HCT116 (cell line): ENCODE measurements around the gene FHOD3. TPM values are rescaled to one million over a fixed set of nuclear protein-coding genes. Genes with fewer than 3 reads are reported as not detected.

Experiments used
- ATAC-seq: fragments of 200-7000 bp; cut with Tn5 transposase; 2 replicates; pipeline ENCODE4 v1.9.1; 2020; ENCODE audit warnings: mild to moderate bottlenecking, moderate library complexity
- BruUV-seq: library from RNA; stranded (reverse); fragments of 400-500 nt; replicated peaks from 2 replicates; lab custom pipeline; 2021; lab: Mats Ljungman, UMichigan
- CTCF ChIA-PET: fragments of 300-600 bp; sonication (Branson Sonifier 250); formaldehyde crosslinking; loops from one replicate; lab custom pipeline; 2021; ENCODE audit warnings: antibody characterized with exemption; lab: Charles Lee
- POLR2A ChIA-PET: fragments of 300-600, 350-600 bp; sonication (Branson Sonifier 250); formaldehyde crosslinking; loops from one replicate; lab custom pipeline; 2021; ENCODE audit warnings: antibody characterized with exemption; lab: Charles Lee
- RAD21 ChIA-PET, 2 experiments: fragments of 300-600 bp; sonication (Branson Sonifier 250); formaldehyde crosslinking; loops; one replicate each; lab custom pipeline; 2023; ENCODE audit warnings: low total read pairs in 2 of 2; ENCODE audit not compliant: uncharacterized antibody in 2 of 2, unreplicated experiment in 2 of 2, low non-redundant PET in 1 of 2; lab: Charles Lee
- DNase-seq: peaks from one replicate; pipeline ENCODE4 v3.0.0-alpha.2; 2010; ENCODE audit warnings: low read depth, low spot score
- H2AFZ ChIP-seq: fragments of 200-600 bp; shearing (Covaris generic), sonication (generic); 2 replicates; pipeline ENCODE4 v1.6.1; 2017; ENCODE audit warnings: low read depth, mixed run types, mixed read lengths, antibody characterized with exemption, low read length; ENCODE audit not compliant: poor library complexity, severe bottlenecking
- H3K27ac ChIP-seq: 2 replicates; pipeline ENCODE4 v1.5.1; 2012; ENCODE audit warnings: low read depth, low read length
- H3K27me3 ChIP-seq: fragments of 200-600 bp; sonication (generic); 2 replicates; pipeline ENCODE4 v1.6.1; 2016; ENCODE audit warnings: mixed run types, low read length, mixed read lengths; ENCODE audit not compliant: insufficient read depth
- H3K36me3 ChIP-seq, 2 experiments: fragments of 200-500 bp in 1 of 2; fragments of 200-600 bp in 1 of 2; sonication (Bioruptor generic) in 1 of 2; sonication (generic) in 1 of 2; 2 replicates each; pipeline versions ENCODE4 v1.5.1 to v1.6.1; 2014 to 2016; ENCODE audit warnings: low read length in 2 of 2, inconsistent platforms in 1 of 2, mixed read lengths in 1 of 2, mixed run types in 1 of 2; ENCODE audit not compliant: insufficient read depth in 2 of 2, control insufficient read depth in 1 of 2
- H3K4me1 ChIP-seq, 2 experiments: fragments of 200-600 bp in 1 of 2; sonication (generic) in 1 of 2; 2 replicates each; pipeline versions ENCODE4 v1.5.1 to v1.6.1; 2012 to 2017; ENCODE audit warnings: low read length in 2 of 2, inconsistent platforms in 1 of 2, mild to moderate bottlenecking in 1 of 2, mixed read lengths in 1 of 2, mixed run types in 1 of 2, moderate library complexity in 1 of 2; ENCODE audit not compliant: insufficient read depth in 2 of 2, control insufficient read depth in 1 of 2
- H3K4me2 ChIP-seq: fragments of 200-600 bp; sonication (generic); 2 replicates; pipeline ENCODE4 v1.6.1; 2017; ENCODE audit warnings: mixed run types, low read length, mixed read lengths
- H3K4me3 ChIP-seq, 2 experiments: fragments of 200-600 bp in 1 of 2; sonication (generic) in 1 of 2; replicated peaks in 1 of 2; 2 replicates each; pipeline ENCODE4 v1.5.1; 2011 to 2016; ENCODE audit warnings: low read length in 2 of 2, control low read depth in 1 of 2, low read depth in 1 of 2, mild to moderate bottlenecking in 1 of 2, mixed read lengths in 1 of 2, mixed run types in 1 of 2
- H3K79me2 ChIP-seq: fragments of 200-600 bp; sonication (generic); 2 replicates; pipeline ENCODE4 v1.6.1; 2017; ENCODE audit warnings: mild to moderate bottlenecking, mixed run types, low read length, moderate library complexity, mixed read lengths; ENCODE audit not compliant: insufficient read depth
- H3K9ac ChIP-seq: fragments of 200-600 bp; sonication (generic); 2 replicates; pipeline ENCODE4 v1.6.1; 2016; ENCODE audit warnings: low read length, mixed read lengths
- H3K9me2 ChIP-seq: fragments of 200-600 bp; sonication (generic), shearing (Covaris generic); 2 replicates; pipeline ENCODE4 v1.6.1; 2017; ENCODE audit warnings: mixed run types, mild to moderate bottlenecking, moderate library complexity; ENCODE audit not compliant: insufficient read depth
- H3K9me3 ChIP-seq, 2 experiments: fragments of 200-500 bp in 1 of 2; fragments of 200-600 bp in 1 of 2; sonication (Bioruptor generic) in 1 of 2; sonication (generic) in 1 of 2; 2 replicates each; pipeline ENCODE4 v1.6.1; 2014 to 2017; ENCODE audit warnings: low read length in 2 of 2, mixed read lengths in 2 of 2, inconsistent platforms in 1 of 2, low read depth in 1 of 2, mild to moderate bottlenecking in 1 of 2, mixed run types in 1 of 2, moderate library complexity in 1 of 2; ENCODE audit not compliant: control insufficient read depth in 1 of 2, insufficient read depth in 1 of 2
- H4K20me1 ChIP-seq: fragments of 200-600 bp; sonication (generic), shearing (Covaris generic); 2 replicates; pipeline ENCODE4 v1.6.1; 2017; ENCODE audit warnings: mixed run types, mild to moderate bottlenecking, moderate library complexity; ENCODE audit not compliant: insufficient read depth
- CBX3 ChIP-seq: IDR thresholded peaks from 2 replicates; pipeline ENCODE4 v1.6.1; 2012; ENCODE audit warnings: low read depth
- CTCF ChIP-seq, 3 experiments: fragments of 200-600 bp in 1 of 3; sonication (generic) in 1 of 3; IDR thresholded peaks in 2 of 3; conservative IDR thresholded peaks in 1 of 3; 2 replicates each; pipeline ENCODE4 v1.5.1; 2012 to 2017; ENCODE audit warnings: low read depth in 2 of 3, low read length in 2 of 3, antibody characterized with exemption in 1 of 3, borderline replicate concordance in 1 of 3, control low read depth in 1 of 3, mild to moderate bottlenecking in 1 of 3, mixed read lengths in 1 of 3, mixed run types in 1 of 3, moderate library complexity in 1 of 3; ENCODE audit not compliant: insufficient read depth in 1 of 3
- EGR1 ChIP-seq: IDR thresholded peaks from 2 replicates; pipeline ENCODE4 v1.6.1; 2012; ENCODE audit warnings: low read depth
- EZH2 ChIP-seq: fragments of 200-600 bp; sonication (generic); IDR thresholded peaks from 2 replicates; pipeline ENCODE4 v1.6.1; 2017; ENCODE audit warnings: antibody characterized with exemption, mixed run types
- FOSL1 ChIP-seq: IDR thresholded peaks from 2 replicates; pipeline ENCODE4 v1.6.1; 2012; ENCODE audit warnings: low read depth
- JUND ChIP-seq: IDR thresholded peaks from 2 replicates; pipeline ENCODE4 v1.6.1; 2012
- POLR2AphosphoS5 ChIP-seq: IDR thresholded peaks from 2 replicates; pipeline ENCODE4 v1.6.1; 2011; ENCODE audit warnings: mild to moderate bottlenecking, low read depth, low read length, moderate library complexity
- SRF ChIP-seq: IDR thresholded peaks from 2 replicates; pipeline ENCODE4 v1.6.1; 2012; ENCODE audit warnings: low read depth
- YY1 ChIP-seq: IDR thresholded peaks from 2 replicates; pipeline ENCODE4 v1.6.1; 2011; ENCODE audit warnings: low read length, low read depth, moderate library complexity, mild to moderate bottlenecking; ENCODE audit not compliant: insufficient replicate concordance; ENCODE audit errors: extremely low read depth
- ZNF274 ChIP-seq: fragments of 200-500 bp; sonication (Bioruptor generic); IDR thresholded peaks from 2 replicates; pipeline ENCODE4 v1.6.1; 2014; ENCODE audit warnings: mild to moderate bottlenecking, low read depth, low read length, inconsistent platforms
- intact Hi-C: fragments of 100-400 bp; cut with micrococcal nuclease; formaldehyde crosslinking; loops from 2 replicates; pipeline ENCODE4 v1.10.0; 2022
- total RNA-seq: library from RNA; stranded (reverse); gene quantifications from one replicate; pipeline ENCODE4 v1.2.1, GENCODE V29; 2021; ENCODE audit not compliant: unreplicated experiment
- TF ChIP-seq, protein P1 (sequence below): IDR thresholded peaks from 2 replicates; pipeline ENCODE4 v1.6.1; 2012

FHOD3 gene
- total RNA-seq, 1 experiment from 2014 or later: 4.0 TPM

DNA sequence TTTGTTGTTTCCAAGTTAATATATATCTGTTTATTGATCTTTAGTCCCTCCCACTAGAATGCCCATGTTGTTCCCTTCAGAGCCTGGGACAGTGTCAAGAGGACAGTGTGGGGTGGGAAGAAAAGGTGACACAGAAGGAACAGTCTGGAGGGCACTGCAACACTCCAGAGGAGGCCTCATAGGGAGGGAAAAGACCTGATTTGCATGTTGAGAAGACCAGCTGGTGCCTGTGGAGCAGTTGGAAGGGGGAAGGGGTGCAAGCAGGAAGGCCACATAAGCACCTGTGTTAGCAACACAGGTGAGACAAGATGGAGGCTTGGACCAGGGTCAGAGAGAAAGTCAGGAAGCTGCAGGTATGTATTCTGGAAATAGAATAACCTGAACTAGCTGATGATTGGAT is 48.1 kb upstream of the FHOD3 start:
- Histone ChIP-seq H3K4me2 (no peak overlapping the region), H3K27me3 (no peaks in the 10 kb centered on the region), H3K36me3 (0 out of 4 replicates have a peak, but pooled peaks cover 0 to 4% of the 10 kb centered on the region in 2 experiments), H3K9me2 (no peaks in the 10 kb centered on the region), H3K79me2 (no peaks in the 10 kb centered on the region), H3K27ac (no peak overlapping the region)
- no peak for ATAC-seq
- BruUV-seq: no TSS peak
- RAD21 ChIA-PET: no interaction called here
- no peak for TF ChIP-seq EZH2
- TF ChIP-seq, protein P1, sequence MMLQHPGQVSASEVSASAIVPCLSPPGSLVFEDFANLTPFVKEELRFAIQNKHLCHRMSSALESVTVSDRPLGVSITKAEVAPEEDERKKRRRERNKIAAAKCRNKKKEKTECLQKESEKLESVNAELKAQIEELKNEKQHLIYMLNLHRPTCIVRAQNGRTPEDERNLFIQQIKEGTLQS: no peak
- no peak for TF ChIP-seq SRF
- no peak for TF ChIP-seq FOSL1
- TF ChIP-seq POLR2AphosphoS5: no peak
- TF ChIP-seq YY1: no peak
- TF ChIP-seq CTCF (IDR thresholded peaks at IDR 0.05 in 2 of 3, conservative IDR thresholded peaks at IDR 0.05 in 1 of 3; ENCODE audit: borderline replicate concordance in 1 of 3, insufficient read depth in 1 of 3, low read depth in 2 of 3, low read length in 2 of 3): no peak
- TF ChIP-seq, all 23 proteins: peak for 0
- ChIA-PET CTCF (no interaction called here), POLR2A (no interaction called here)
- H3K4me3 ChIP-seq: no peak overlapping the region
- intact Hi-C loops: no loop called here
- H2AFZ ChIP-seq: no peak overlapping the region
- no peaks in the 10 kb centered on the region for H4K20me1 ChIP-seq
- H3K4me1 ChIP-seq: no peaks in the 10 kb centered on the region
- DNase-seq: no peak
- H3K9me3 ChIP-seq: 0 out of 4 replicates have a peak, but pooled peaks cover 0 to 5% of the 10 kb centered on the region in 2 experiments
- no peak overlapping the region for H3K9ac ChIP-seq

GRCh38 chr18:36250827-36251226 is 46.7 kb upstream of the FHOD3 start:
- H3K79me2 ChIP-seq: no peaks in the 10 kb centered on the region
- no peak overlapping the region for H3K4me3 ChIP-seq
- ChIA-PET POLR2A (no interaction called here), RAD21 (no interaction called here), CTCF (no interaction called here)
- H3K4me1 ChIP-seq: no peaks in the 10 kb centered on the region
- H3K9me3 ChIP-seq: 0 out of 4 replicates have a peak, but pooled peaks cover 0 to 5% of the 10 kb centered on the region in 2 experiments
- 0 out of 4 replicates have a peak, but pooled peaks cover 0 to 4% of the 10 kb centered on the region in 2 experiments for H3K36me3 ChIP-seq
- BruUV-seq: no TSS peak
- H3K9ac ChIP-seq: no peak overlapping the region
- no peaks in the 10 kb centered on the region for H4K20me1 ChIP-seq
- no peaks in the 10 kb centered on the region for H3K27me3 ChIP-seq
- H3K27ac ChIP-seq: no peak overlapping the region
- ATAC-seq (no peak), DNase-seq (no peak)
- TF ChIP-seq CBX3 (no peak), JUND (no peak), ZNF274 (no peak), YY1 (no peak), EGR1 (no peak)
- TF ChIP-seq, protein P1: no peak
- no peak overlapping the region for H3K4me2 ChIP-seq
- H3K9me2 ChIP-seq: no peaks in the 10 kb centered on the region
- intact Hi-C loops: no loop called here
- H2AFZ ChIP-seq: no peak overlapping the region
